Upper lobe of right lung (tissue), 1 donor: Measurements from ENCODE around the gene NAT16. TPM values are rescaled to one million over a fixed set of nuclear protein-coding genes. Genes with fewer than 3 reads are reported as not detected.

Source experiments
- ATAC-seq: fragments of 200-7000 bp; cut with Tn5 transposase; one replicate; pipeline ENCODE4 v1.9.1; 2020; ENCODE audit warnings: mild to moderate bottlenecking, moderate library complexity
- DNase-seq: peaks from one replicate; pipeline ENCODE4 v3.0.0-alpha.2; 2020
- H3K27ac ChIP-seq: fragments of 200-600 bp; one replicate; pipeline ENCODE4 v1.8.0; 2022
- H3K27me3 ChIP-seq: fragments of 200-600 bp; one replicate; pipeline ENCODE4 v1.8.0; 2022; ENCODE audit warnings: mild to moderate bottlenecking
- H3K36me3 ChIP-seq: fragments of 200-600 bp; one replicate; pipeline ENCODE4 v1.8.0; 2022
- H3K4me1 ChIP-seq: fragments of 200-600 bp; one replicate; pipeline ENCODE4 v1.8.0; 2022
- H3K4me3 ChIP-seq: fragments of 200-600 bp; one replicate; pipeline ENCODE4 v1.8.0; 2022; ENCODE audit warnings: mild to moderate bottlenecking
- H3K9me3 ChIP-seq: fragments of 200-600 bp; one replicate; pipeline ENCODE4 v1.8.0; 2022
- CTCF ChIP-seq: fragments of 200-600 bp; IDR thresholded peaks from one replicate; pipeline ENCODE4 v1.8.0; 2022; ENCODE audit warnings: antibody characterized with exemption
- intact Hi-C: fragments of 100-400 bp; cut with DNase I; formaldehyde crosslinking; loops from one replicate; pipeline ENCODE4 v1.11.0; 2022
- total RNA-seq: library from RNA; stranded (reverse); fragmentation: NEBNext Ultra II Directional; extraction: Animal tissue kit (Norgen Biotek cat#: 25700); gene quantifications from one replicate; pipeline ENCODE4 v1.2.1, GENCODE V29; 2021
- donor health status: DM: no; HTN: yes; CAD: no; lungs with severe emphysema.

NAT16 gene
- total RNA-seq, 1 donor from 2014 or later = not detected

- no peak for DNase-seq
- Histone ChIP-seq H3K27ac (no peak overlapping the region), H3K9me3 (no peaks in the 10 kb centered on the region), H3K36me3 (peaks cover 3% of the 10 kb centered on the region), H3K27me3 (peaks cover 64% of the 10 kb centered on the region), H3K4me3 (peak overlapping the region; percentile 37), H3K4me1 (peaks cover 30% of the 10 kb centered on the region)
- no peak for ATAC-seq
- no peak for TF ChIP-seq CTCF
- intact Hi-C loops = no loop called here
These were observed 15.8 kb downstream of the NAT16 start for GRCh38 chr7:101164071-101164840.

- peaks cover 30% of the 10 kb centered on the region for H3K4me1 ChIP-seq
- intact Hi-C loops = no loop called here
- no peak for TF ChIP-seq CTCF
- H3K27me3 ChIP-seq = peaks cover 56% of the 10 kb centered on the region
- ATAC-seq = no peak
- no peaks in the 10 kb centered on the region for H3K9me3 ChIP-seq
- peak overlapping the region; percentile 37 for H3K4me3 ChIP-seq
- H3K36me3 ChIP-seq = peaks cover 11% of the 10 kb centered on the region
- DNase-seq = no peak
- no peak overlapping the region for H3K27ac ChIP-seq
These were observed 16.6 kb downstream of the NAT16 start for GRCh38 chr7:101163279-101164070.

- no peaks in the 10 kb centered on the region for H3K9me3 ChIP-seq
- H3K27me3 ChIP-seq = peaks cover 48% of the 10 kb centered on the region
- ATAC-seq (peak; percentile 45), DNase-seq (peak; percentile 74)
- TF ChIP-seq CTCF = no peak
- no peak overlapping the region for H3K27ac ChIP-seq
- H3K4me1 ChIP-seq = peaks cover 30% of the 10 kb centered on the region
- H3K4me3 ChIP-seq = peak overlapping the region; percentile 29
- peaks cover 15% of the 10 kb centered on the region for H3K36me3 ChIP-seq
- intact Hi-C loops = no loop called here
These were observed 17.4 kb downstream of the NAT16 start for GRCh38 chr7:101162551-101163278.

GRCh38 chr7:101161692-101162471 is 18.2 kb downstream of the NAT16 start:
- H3K27me3 ChIP-seq = peaks cover 40% of the 10 kb centered on the region
- H3K27ac ChIP-seq = no peak overlapping the region
- TF ChIP-seq CTCF = no peak
- ATAC-seq (no peak), DNase-seq (no peak)
- H3K9me3 ChIP-seq = no peaks in the 10 kb centered on the region
- H3K4me3 ChIP-seq = no peak overlapping the region
- peaks cover 30% of the 10 kb centered on the region for H3K4me1 ChIP-seq
- intact Hi-C loops = no loop called here
- peaks cover 15% of the 10 kb centered on the region for H3K36me3 ChIP-seq

- Histone ChIP-seq H3K36me3 (peaks cover 15% of the 10 kb centered on the region), H3K9me3 (no peaks in the 10 kb centered on the region), H3K27ac (no peak overlapping the region), H3K4me1 (peaks cover 28% of the 10 kb centered on the region), H3K27me3 (peaks cover 32% of the 10 kb centered on the region), H3K4me3 (no peak overlapping the region)
- DNase-seq = no peak
- intact Hi-C loops = no loop called here
- TF ChIP-seq CTCF = no peak
- no peak for ATAC-seq
These were observed 19.2 kb downstream of the NAT16 start for GRCh38 chr7:101160910-101161309.
